A549 treated with ZK216348 at 1 μM for 4 hours (cell line): ENCODE data around the gene CLDN20. TPM values are rescaled to one million over a fixed set of nuclear protein-coding genes. Genes with fewer than 3 reads are reported as not detected.

Experiments
- total RNA-seq: library from RNA; stranded (reverse); fragments of 200-300 nt; extraction: Qiagen RNA extraction; gene quantifications from 5 replicates; pipeline ENCODE4 v1.2.3, GENCODE V29; 2022; ENCODE audit warnings: low read depth

CLDN20 gene
- not detected in 5 replicates for total RNA-seq

GRCh38 chr6:155263373-155264063, at the start of gene CLDN20:
Gene CLDN20, plus strand, starts transcription at chr6:155264013. Its CDS starts 11,707 bp downstream, at chr6:155275720.

GRCh38 chr6:155314092-155314772, 50.4 kb downstream of the CLDN20 start, which contains the start of gene TFB1M:
Gene TFB1M, minus strand, starts transcription at chr6:155314484. Its CDS starts 56 bp downstream, at chr6:155314428.

Other genes starting within 250 kb of the CLDN20 start
- gene TFB1M, start 50.5 kb downstream of the CLDN20 start, total RNA-seq: 8.0 to 11.8 TPM (median 9.7 TPM) in 5 replicates
- gene NOX3, start 191.8 kb downstream of the CLDN20 start, total RNA-seq: not detected in 5 replicates